Measurements from ENCODE around the gene CISTR. TPM values are rescaled to one million over a fixed set of nuclear protein-coding genes. Genes with fewer than 3 reads are reported as not detected.

Gene CISTR
- not detected in 2 replicates for total RNA-seq

DNA sequence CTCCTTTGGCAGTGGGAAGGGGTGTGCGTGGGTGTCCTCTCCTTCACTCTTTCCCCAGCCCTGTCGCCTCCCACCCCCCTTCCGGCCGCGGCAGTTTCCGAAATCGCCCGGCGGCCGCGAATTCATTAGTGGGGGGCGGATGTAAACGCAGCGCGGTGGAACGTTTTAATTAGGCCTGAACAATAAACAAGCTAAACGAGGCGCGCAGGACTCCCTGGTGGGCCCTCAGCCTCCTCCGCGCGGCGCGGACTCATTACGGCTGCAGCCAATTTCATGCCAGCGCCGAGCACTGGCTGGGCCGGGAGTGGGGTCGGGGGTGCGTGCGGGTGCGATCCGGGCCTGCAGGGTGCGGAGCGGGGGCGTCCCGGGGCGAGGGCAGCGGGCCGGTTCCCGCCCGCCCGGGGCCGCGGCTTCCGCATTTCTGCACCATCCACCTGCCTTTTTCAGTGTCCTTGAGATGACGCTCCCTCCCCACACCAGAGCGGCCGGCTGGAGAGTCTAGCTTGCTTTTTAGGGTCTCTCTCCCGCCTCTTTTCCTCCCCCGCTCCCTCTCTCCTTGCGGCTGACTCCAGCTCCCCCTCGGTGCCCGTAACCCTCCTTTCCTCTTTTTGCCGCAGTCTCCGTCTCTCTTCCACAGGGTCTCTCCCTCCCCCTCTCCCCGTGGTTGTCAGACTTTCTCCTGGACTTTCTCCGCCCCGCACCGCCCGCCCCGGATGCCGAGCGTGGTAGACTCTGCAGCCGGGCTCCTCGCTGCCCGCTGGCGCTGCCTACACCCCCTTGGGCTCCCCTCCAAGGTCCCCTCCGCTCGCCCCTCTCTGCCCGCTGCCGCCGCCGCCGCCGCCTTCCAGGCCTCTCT, at the start of gene CISTR:
CISTR (minus strand) TSS at position 644 of the 856 bp plus-strand sequence.

DNA sequence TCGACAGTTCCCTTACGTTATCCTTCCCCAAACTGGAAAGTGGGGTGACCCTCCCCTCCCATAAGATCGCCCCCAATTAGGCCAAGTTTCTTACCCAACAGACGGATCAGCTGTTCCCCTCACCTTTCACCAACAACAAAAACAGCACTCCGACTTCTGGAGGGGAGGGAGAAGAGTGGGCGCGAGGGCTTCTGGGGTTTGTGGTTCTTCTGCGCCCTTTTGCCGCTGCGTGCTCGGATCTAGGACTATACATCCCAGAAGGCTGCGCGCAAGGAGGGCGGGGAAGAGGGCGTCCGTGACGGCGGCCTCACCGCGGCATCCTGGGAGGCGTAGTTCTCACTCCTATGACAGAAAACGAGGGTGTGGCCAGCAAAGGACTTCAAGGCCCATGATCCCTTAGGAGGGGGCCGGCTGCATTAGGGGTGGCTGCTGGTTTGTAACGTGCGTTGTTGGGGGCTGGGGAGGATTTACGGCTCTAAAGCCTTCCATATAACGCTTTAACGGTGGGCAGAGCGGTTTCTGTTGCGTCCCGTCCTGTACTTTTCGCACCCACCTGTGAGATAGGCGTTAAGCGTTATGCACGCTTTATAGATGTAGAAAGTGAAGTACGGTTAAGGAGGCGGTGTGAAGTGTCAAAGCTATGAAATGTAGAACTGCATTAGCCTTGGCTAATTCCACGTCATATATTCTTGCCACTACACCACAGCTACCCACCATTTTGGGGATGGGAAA, 24.3 kb downstream of the CISTR start, which contains the start of gene CALCOCO1:
CALCOCO1 (minus strand) TSS at position 143 of the 732 bp plus-strand sequence. CDS start 2,210 bp downstream, outside the sequence.

Other genes starting within 250 kb of the CISTR start
- not detected in 2 replicates for gene NPFF, start 244.5 kb downstream of the CISTR start, total RNA-seq
- 8.5 and 10.4 TPM in 2 replicates for gene ATF7, start 125.6 kb downstream of the CISTR start, total RNA-seq
- 541 and 613 TPM in 2 replicates for gene ATP5MC2, start 75.9 kb downstream of the CISTR start, total RNA-seq
- 40.6 and 42.5 TPM in 2 replicates for gene CALCOCO1, start 24.5 kb downstream of the CISTR start, total RNA-seq
- gene HOXC13, start 186.9 kb upstream of the CISTR start, total RNA-seq = under 0.01 TPM in 1 of 2 replicates, not detected in the other
- not detected in 2 replicates for gene HOXC12, start 202.9 kb upstream of the CISTR start, total RNA-seq
- not detected in 2 replicates for gene HOXC11, start 221.1 kb upstream of the CISTR start, total RNA-seq
- not detected in 2 replicates for gene HOTAIR, start 223.0 kb upstream of the CISTR start, total RNA-seq
- not detected in 2 replicates for gene HOXC10, start 233.2 kb upstream of the CISTR start, total RNA-seq
- gene HOXC9, start 248.2 kb upstream of the CISTR start, total RNA-seq = 0.15 TPM in 1 of 2 replicates, not detected in the other

Measured in bronchus fibroblast of lung (primary cell).